HuH-7 (cell line): ENCODE results near the gene SPATS1.

ENCODE experiments used
- DNase-seq: peaks from one replicate; pipeline ENCODE4 v3.0.0; 2011; ENCODE audit warnings: low spot score

The SPATS1 gene

DNA sequence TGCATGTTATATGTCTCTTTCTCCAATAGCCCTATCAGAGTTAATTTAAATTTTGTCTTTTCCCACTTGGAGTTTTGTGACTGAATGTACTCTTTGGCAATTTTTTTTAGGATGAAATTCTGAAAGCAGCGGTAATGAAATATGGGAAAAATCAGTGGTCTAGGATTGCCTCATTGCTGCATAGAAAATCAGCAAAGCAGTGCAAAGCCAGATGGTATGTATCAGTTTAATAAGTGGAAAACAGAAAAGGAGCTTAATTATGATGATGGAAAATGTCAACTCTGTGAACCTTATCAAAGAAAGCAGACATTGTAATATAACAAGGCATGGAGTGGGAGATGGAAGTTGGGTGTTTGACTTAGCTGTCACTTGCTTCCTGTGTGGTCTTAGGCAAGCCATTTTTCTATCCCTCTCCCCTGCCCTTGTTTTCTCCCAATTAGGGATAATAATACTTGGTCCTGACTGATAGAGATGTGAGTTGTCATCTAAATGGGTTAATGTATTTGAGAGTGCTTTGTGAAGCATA is 47.8 kb downstream of the SPATS1 start:
- no peak for DNase-seq
